Measurements from ENCODE around the gene EFCAB8.
"Not testable (repeated sequence)": the region's sequence is repeated elsewhere in the genome, so short reads cannot be mapped to it uniquely, and the experiment has no call there.

Gene EFCAB8

DNA sequence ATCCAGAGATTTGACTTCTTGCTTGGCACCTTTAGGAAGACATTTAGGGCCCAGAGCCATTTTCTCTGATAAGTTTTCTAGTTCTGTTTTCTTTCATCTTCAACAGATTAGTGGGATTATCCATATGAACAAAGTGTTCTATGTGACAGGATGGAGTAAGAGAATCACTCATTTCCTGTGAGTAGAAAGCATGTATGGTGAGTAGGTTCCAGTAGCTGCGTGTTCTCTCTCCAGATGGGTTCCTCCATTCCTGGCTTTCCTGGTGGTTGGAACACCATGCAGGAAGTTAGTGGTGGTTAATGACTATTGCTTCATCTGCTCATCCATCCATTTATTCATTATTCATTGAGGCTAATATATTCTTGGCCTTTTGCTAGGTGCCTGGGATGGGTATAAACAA, 54.0 kb downstream of the EFCAB8 start:
- no peak for DNase-seq

DNA sequence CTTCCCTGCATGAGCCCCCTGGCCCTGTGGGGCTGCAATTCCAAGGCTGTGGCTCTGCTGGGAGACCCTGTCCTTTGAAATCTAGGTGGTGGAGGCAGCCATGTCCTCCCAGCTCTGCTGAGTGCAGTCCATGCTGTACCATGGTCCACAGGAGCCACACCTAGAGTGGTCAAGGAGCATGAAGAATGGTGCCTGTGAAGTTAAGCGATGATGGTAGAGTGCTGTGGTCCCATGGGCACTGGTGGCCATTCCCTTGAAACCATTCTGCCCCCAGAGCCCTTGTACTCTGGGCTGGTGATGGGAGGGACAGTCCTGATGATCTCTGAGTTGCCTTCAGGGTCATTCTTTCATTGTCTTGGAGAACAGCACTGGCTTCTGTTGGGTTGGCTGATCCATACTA, 55.3 kb downstream of the EFCAB8 start:
- DNase-seq, result no peak

GRCh38 chr20:32917191-32917950, 58.6 kb downstream of the EFCAB8 start:
- no peak for DNase-seq

GRCh38 chr20:32918296-32918695, 59.6 kb downstream of the EFCAB8 start:
- no peak for DNase-seq

GRCh38 chr20:32918751-32919150, 60.0 kb downstream of the EFCAB8 start:
- DNase-seq, result no peak

GRCh38 chr20:32920066-32920465, 61.3 kb downstream of the EFCAB8 start:
- no peak for DNase-seq

- no peak for DNase-seq
Observed at GRCh38 chr20:32920530-32921298, 62.0 kb downstream of the EFCAB8 start.

GRCh38 chr20:32922466-32922865, 63.7 kb downstream of the EFCAB8 start:
- DNase-seq, result no peak

DNA sequence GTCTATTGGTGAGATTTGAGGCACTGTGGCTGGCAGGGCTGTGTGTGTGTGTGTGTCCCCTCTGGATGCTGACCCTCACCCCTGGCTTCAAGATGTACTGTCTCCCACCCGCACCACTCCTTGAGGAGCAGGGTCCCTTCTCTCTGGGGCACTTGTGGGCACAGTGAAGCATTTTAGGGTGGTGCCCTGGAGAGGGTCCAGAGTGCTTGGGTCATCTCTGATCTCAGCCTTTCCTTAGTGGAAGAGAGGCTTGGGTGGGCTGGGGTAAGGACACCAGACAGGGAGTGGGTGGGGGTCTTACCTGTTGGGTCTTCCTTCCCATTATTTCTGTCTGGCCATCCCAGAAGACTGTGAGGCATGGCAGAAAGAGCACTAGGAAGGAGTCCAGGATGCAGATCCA, 66.1 kb downstream of the EFCAB8 start:
- no peak for DNase-seq

DNA sequence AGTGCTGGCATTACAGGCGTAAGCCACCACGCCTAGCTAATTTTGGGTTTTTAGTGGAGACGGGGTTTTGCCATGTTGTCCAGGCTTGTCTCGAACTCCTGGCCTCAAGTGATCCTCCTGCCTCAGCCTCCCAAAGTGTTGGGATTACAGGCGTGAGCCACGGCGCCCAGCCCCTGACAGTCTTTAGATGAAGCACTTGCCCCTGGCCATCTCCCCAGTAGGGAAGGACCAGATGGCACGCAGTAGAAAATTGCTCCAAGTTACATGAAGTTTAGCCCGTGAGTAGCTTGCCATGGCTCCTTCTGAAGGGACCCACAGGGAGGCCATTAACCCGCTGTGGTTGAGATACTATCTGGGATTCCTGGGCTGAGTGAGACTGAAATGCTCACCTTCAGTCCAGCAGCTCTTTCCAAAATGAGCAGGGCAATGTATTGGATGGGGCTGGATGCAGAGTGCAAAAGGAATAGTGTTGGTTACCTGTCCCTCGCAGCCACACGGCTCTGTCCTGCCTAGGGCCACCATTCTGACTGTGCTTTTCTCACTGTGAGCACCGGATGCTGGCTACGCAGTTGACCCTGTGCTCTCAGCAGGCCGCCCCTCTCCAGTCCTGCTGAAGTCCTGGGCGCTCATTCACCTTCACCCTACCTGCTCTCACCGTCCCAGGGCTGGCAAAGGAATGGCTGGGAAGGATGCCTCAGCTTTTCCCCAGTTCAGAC, 66.9 kb downstream of the EFCAB8 start:
- no peak for DNase-seq

GRCh38 chr20:32929162-32929561, 70.4 kb downstream of the EFCAB8 start:
- DNase-seq, result no peak

- DNase-seq, result no peak
Observed at GRCh38 chr20:32930181-32930580, 71.5 kb downstream of the EFCAB8 start.

- DNase-seq, result no peak
Observed at GRCh38 chr20:32930701-32931100, 72.0 kb downstream of the EFCAB8 start.

GRCh38 chr20:32934580-32934979, 75.9 kb downstream of the EFCAB8 start:
- DNase-seq, result no peak

- no peak for DNase-seq
Observed at GRCh38 chr20:32941155-32941885, 82.6 kb downstream of the EFCAB8 start.

DNA sequence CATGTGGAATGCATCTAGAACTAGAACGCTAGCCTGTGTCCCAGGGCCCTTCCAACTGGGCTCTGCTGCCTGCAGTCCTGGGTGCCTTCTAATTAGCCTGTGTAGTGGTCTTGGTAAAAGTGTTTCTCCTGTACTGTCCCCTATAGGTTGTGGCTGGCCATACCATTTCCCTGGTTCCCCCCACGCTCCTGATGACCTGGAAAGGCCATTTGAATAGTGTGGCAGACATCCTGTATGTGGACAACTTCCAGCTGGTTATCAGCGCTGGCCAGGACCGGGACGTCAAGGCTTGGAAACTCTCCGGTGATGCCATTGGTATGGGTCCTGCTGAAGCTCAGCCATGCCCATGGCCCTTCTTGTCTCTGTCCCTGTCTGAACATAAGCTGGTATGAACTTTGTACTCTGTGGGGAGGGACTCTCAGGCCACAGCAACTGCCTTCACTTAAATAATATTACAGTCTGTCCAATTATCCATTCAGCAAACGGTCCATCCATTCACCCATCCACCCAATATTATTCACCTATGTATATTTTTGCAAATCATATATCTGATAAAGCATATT, 84.8 kb downstream of the EFCAB8 start:
- DNase-seq, result no peak

DNA sequence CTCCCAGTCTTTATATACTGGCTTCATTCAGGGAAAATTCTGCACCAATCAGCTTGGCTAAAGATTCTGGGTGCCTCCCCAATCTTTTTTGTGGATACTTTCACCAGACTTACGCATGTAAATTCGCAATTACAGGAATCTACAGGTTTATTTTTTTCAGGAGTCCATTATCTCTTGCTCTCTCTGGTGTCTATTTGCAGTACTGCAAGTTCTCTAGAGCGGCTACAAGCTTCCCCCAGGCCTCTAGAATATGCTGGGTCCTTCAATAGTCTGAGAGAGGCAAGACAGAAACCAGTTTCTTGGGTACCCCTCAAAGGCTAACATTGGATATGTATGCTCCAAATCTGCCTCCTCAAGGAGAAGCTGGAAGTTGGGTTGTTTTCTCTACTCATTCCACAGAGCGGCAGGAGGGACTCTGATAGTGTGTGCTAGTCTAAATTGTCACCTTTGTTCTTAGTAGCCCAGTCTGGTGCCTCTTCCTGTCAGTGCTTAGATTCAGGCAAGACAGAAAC, 87.0 kb downstream of the EFCAB8 start:
- peak in 1 of 2 experiments; percentile 33 for DNase-seq

DNA sequence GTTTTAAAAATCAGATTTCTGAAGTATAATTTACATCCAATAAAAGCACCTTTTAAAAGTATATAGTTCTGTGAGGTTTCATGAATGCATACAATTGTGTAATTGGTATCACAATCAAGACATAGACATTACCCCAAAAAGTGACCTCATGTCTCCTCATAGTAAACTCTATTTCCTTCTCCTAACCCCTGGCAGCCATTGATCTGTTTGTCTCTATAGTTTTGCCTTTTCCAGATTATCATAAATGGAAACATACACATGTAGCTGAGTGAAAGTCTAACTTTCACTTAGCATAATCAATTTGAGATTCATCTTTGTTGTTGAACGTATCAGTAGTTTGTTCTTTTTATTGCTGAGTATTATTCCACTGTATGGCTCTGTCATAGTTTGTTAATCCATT, 87.9 kb downstream of the EFCAB8 start:
- DNase-seq, result no peak

GRCh38 chr20:32950539-32950938, 91.8 kb downstream of the EFCAB8 start:
- not testable (repeated sequence) for DNase-seq

GRCh38 chr20:32957459-32957858, 98.7 kb downstream of the EFCAB8 start:
- no peak for DNase-seq

- DNase-seq, result no peak
Observed at GRCh38 chr20:32958574-32958973, 99.9 kb downstream of the EFCAB8 start.

All from NCI-H446 (cell line).